Mucosa of descending colon (tissue), 3 donors: ENCODE results near the gene CHRM5. TPM values are rescaled to one million over a fixed set of nuclear protein-coding genes. Genes with fewer than 3 reads are reported as not detected.
"Not testable (repeated sequence)": the region's sequence is repeated elsewhere in the genome, so short reads cannot be mapped to it uniquely, and the experiment has no call there.

Experiments
- ATAC-seq: fragments of 200-7000 bp; cut with Tn5 transposase; one replicate; pipeline ENCODE4 v1.9.1; 2020; ENCODE audit warnings: mild to moderate bottlenecking, moderate library complexity
- DNase-seq, 3 donors: peaks; one replicate each; pipeline ENCODE4 v3.0.0-alpha.2; 2020
- H3K36me3 ChIP-seq: fragments of 200-600 bp; one replicate; pipeline ENCODE4 v1.8.0; 2021; ENCODE audit warnings: low read depth, mild to moderate bottlenecking
- H3K4me1 ChIP-seq: fragments of 200-600 bp; one replicate; pipeline ENCODE4 v1.8.0; 2021; ENCODE audit warnings: low read depth, mild to moderate bottlenecking
- H3K4me3 ChIP-seq: fragments of 200-600 bp; one replicate; pipeline ENCODE4 v1.8.0; 2021; ENCODE audit warnings: mild to moderate bottlenecking
- H3K9me3 ChIP-seq: fragments of 200-600 bp; one replicate; pipeline ENCODE4 v1.8.0; 2021; ENCODE audit warnings: mild to moderate bottlenecking
- CTCF ChIP-seq: fragments of 200-600 bp; IDR thresholded peaks from one replicate; pipeline ENCODE4 v1.8.0; 2022; ENCODE audit warnings: antibody characterized with exemption, mild to moderate bottlenecking
- intact Hi-C, 2 donors: fragments of 100-400 bp; cut with DNase I in 1 of 2; cut with micrococcal nuclease in 1 of 2; formaldehyde crosslinking; loops; one replicate each; pipeline versions ENCODE4 v1.11.0 to v1.11.1; 2022; cut with DNase I, micrococcal nuclease
- total RNA-seq, 3 donors: library from RNA; stranded (reverse); fragmentation: NEBNext Ultra II Directional in 2 of 3; extraction: Animal tissue kit (Norgen Biotek cat#: 25700) in 2 of 3; gene quantifications; one replicate each; pipeline versions ENCODE4 v1.2.1 to v1.2.4, GENCODE V29; 2021 to 2023
- donor health status: DM: no; HTN: no; CAD: no; lungs with moderate emphysema.
- donor health status: DM: no; HTN: no; CAD: no.
- donor health status: DM: no; HTN: yes; CAD: no.

The CHRM5 gene
- total RNA-seq, 3 donors from 2014 or later = not detected

GRCh38 chr15:34043813-34044212, 75.5 kb downstream of the CHRM5 start:
- Histone ChIP-seq H3K4me3 (no peak overlapping the region), H3K9me3 (no peaks in the 10 kb centered on the region), H3K36me3 (no peaks in the 10 kb centered on the region), H3K4me1 (peaks cover 8% of the 10 kb centered on the region)
- ATAC-seq = no peak
- intact Hi-C loops = no loop called here
- no peak for TF ChIP-seq CTCF
- DNase-seq = no peak

DNA sequence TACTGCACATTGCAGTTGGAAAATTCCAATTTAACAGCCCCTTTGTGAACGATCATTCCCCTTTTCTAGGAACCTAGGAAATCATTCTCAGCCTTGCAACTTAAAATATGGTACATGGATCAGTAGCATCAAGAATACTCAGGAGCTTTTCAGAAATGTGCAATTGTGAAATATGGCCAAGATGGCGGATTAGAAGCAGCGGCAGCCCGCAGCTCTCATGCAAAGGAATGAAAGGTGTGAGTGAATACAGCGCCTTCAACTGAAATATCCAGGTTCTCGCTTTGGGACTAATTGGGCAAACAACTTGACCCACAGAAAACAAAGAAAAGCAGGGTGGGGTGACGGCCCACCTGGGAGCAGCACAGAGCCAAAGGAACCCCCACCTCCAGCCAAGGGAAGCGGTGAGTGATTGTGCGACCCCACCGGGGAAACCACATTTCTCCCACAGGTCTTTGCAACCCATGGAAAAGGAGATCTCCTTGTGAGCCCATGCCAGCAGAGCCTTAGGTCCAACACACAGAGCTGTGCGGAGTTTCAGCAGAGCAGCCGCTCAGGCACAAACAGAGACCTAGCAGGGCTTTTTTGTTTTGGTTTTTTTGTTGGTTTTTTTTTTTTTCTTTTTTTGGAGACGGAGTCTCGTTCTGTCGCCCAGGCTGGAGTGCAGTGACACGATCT, 78.3 kb downstream of the CHRM5 start:
- TF ChIP-seq CTCF = no peak
- Histone ChIP-seq H3K4me3 (no peak overlapping the region), H3K9me3 (peaks cover 15% of the 10 kb centered on the region), H3K4me1 (no peaks in the 10 kb centered on the region), H3K36me3 (no peaks in the 10 kb centered on the region)
- intact Hi-C loops = no loop called here
- ATAC-seq = no peak
- DNase-seq = no peak

GRCh38 chr15:34047893-34048775, 79.8 kb downstream of the CHRM5 start:
- TF ChIP-seq CTCF = no peak
- Histone ChIP-seq H3K9me3 (peaks cover 15% of the 10 kb centered on the region), H3K4me1 (no peaks in the 10 kb centered on the region), H3K4me3 (no peak overlapping the region), H3K36me3 (no peaks in the 10 kb centered on the region)
- no peak for DNase-seq
- intact Hi-C loops = no loop called here
- ATAC-seq = no peak

GRCh38 chr15:34049112-34049511, 80.8 kb downstream of the CHRM5 start:
- DNase-seq (no peak), ATAC-seq (no peak)
- intact Hi-C loops = no loop called here
- no peaks in the 10 kb centered on the region for H3K4me1 ChIP-seq
- no peaks in the 10 kb centered on the region for H3K36me3 ChIP-seq
- no peak overlapping the region for H3K4me3 ChIP-seq
- peaks cover 15% of the 10 kb centered on the region for H3K9me3 ChIP-seq
- TF ChIP-seq CTCF = no peak

- intact Hi-C loops, ATAC-seq, H3K4me1 ChIP-seq, H3K36me3 ChIP-seq, H3K4me3 ChIP-seq, DNase-seq: not testable (repeated sequence)
- peaks cover 15% of the 10 kb centered on the region for H3K9me3 ChIP-seq
These were observed 82.1 kb downstream of the CHRM5 start for GRCh38 chr15:34050385-34050784.

- no peak for ATAC-seq
- no peak for TF ChIP-seq CTCF
- peaks cover 15% of the 10 kb centered on the region for H3K9me3 ChIP-seq
- no peaks in the 10 kb centered on the region for H3K4me1 ChIP-seq
- intact Hi-C loops = no loop called here
- H3K36me3 ChIP-seq = no peaks in the 10 kb centered on the region
- DNase-seq = no peak
- no peak overlapping the region for H3K4me3 ChIP-seq
These were observed 85.9 kb downstream of the CHRM5 start for GRCh38 chr15:34054081-34054707.
